Hindlimb muscle (tissue), 1 donor: ENCODE results near the gene FAM53B. TPM values are rescaled to one million over a fixed set of nuclear protein-coding genes. Genes with fewer than 3 reads are reported as not detected.

Source experiments
- DNase-seq: peaks from one replicate; pipeline ENCODE4 v3.0.0-alpha.2; 2013
- polyA plus RNA-seq: library from polyadenylated mRNA; unstranded; fragments of 120-200 nt; gene quantifications from one replicate; pipeline ENCODE4 v1.2.1, GENCODE V29; 2013; ENCODE audit not compliant: insufficient read length

The FAM53B gene
- polyA plus RNA-seq, 1 donor: 27.8 TPM

DNA sequence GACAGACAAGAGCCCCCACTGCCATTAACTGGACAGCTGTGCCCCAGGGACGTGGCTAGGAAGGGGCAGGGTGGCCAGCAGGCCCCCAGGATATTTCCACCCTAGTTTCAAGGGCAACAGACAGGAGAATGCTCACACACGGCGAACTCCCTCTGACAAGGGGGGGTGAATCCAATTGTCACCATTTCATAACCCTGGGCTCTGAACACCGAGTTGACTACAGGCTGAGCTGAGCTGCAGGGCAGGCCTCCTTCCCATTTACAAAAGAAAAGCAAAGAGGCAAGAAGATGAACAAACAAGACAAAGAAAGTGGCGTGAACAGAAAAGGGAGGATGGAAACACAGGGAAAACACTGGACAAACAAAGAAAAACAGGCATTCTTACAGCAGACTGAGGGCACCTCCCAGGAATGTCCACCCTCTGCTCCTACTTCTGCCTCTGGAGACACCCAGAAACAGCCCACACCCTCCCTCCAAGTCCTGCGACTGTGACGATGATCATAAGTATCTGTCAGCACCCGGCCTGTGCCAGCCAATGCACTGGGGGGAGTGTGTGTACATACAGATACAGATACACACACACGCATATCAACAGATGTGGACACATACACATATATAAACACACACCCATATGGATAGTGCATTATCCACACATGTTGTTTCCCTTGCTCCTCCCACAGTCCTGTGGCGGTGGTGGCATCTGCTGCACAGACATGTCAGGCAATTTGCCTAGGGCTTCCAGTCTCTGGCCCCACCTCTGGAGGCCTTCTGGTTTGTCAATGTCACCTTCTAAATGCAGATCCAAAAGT, 66.2 kb downstream of the FAM53B start:
- DNase-seq: no peak

DNA sequence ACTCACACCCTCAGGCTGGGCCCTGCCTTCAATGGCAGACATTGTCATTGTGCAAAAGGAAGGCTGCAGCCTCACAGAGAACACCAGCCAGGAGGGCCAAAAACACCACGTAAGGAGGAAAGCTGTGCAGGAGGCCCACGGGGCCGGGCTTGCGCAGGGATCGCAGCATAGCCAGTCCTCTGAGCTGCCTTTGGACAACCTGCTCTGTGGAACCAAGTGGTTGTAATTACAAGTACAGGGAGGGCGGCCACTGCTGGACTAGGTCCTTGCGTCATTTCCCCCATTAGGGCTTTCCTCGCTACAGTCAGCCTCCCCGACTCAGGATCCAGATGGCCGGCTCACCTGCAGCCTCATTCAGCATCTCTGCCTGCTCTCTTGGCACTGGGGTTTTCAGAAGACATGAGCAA, 66.9 kb downstream of the FAM53B start:
- DNase-seq: no peak

DNA sequence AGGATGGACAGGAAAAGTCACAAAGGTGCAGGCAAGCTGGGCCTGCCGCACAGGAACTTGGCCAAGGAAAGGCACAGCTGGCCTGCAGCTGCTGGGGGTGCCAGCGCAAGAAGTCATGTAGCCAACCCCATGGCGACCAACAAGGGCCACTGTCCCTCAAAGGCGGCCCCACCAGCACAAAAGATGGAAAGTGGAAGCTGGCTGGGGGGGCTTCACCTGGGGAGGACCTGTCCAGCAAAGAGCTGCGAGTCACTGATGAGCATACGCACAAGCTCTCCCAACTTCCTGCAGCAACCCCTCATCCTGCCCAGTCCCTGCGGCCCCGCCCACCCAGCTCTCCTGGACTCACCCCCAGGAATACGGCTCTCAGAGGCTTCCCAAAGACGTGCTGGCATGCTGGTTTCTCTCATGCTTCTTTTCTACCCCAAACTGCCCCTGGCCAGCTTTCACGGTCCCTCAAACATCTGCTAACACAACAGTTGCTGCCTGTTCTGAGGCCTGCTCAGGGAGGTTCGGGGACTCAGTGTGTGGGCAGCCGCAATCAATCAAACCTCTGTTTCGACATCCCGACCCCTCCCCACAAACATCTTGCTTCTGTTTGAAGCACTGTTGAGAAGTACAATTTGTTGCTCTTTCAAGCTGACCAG, 67.6 kb downstream of the FAM53B start:
- DNase-seq: no peak

DNA sequence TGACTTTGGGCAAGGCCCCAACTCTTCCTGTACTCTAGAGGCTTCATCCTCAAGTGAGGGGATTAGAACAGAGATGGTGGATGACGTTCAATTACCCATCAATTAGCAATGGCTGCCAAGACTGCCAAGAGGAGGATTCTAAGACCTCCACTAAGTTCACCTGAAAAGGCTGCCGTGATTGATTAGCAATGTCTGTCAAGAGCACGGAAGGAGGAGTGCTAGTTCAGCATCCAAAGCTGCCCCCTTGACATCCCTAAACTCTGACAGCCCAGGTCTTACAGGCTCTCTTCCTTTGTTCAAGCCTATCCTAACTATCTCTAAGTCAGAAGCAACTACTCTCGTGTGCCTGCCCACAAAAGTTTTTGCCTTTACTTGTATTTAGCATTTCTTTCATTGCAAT, 68.4 kb downstream of the FAM53B start:
- no peak for DNase-seq

DNA sequence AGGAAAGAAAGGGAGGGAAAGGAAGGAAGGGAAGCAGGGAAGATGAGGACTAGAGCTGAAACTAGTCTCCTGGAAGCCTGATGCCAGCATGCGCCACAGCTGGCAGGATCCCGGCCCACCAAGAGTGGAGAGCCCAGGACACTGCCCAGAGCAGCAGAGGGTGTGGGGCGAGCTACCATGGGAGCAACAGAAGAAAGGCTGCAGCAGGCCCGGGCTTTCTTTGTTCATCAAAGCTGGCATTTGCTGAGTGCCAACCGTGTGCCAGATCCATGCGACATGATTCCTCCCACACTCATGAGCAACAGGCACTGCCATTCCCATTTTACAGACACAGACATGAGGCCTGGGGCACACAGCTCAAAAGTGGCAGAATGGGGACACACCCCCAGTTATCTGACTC, 68.9 kb downstream of the FAM53B start:
- DNase-seq: no peak

DNA sequence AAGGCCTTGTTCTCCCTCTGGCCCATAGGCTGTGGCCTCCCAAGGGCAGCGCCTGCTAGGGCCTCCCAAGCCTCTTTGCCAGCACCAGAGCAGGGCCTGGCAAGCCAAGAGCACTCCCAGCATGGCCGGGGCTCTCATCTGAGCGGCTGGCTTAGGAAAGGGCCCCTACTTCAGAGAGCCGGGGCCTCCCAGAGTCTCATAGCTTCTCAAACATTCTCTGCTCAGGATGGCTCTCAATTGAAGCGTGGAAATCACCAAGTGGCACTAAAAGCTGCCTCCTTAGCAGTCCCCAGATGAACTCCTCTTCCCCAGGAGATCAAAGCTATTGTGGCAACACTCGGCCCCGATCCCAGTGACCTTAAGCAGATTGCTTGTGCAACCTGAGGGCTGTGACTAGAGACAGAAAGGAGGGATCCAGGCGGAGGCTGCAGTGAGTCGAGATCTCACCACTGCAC, 69.4 kb downstream of the FAM53B start:
- no peak for DNase-seq

DNA sequence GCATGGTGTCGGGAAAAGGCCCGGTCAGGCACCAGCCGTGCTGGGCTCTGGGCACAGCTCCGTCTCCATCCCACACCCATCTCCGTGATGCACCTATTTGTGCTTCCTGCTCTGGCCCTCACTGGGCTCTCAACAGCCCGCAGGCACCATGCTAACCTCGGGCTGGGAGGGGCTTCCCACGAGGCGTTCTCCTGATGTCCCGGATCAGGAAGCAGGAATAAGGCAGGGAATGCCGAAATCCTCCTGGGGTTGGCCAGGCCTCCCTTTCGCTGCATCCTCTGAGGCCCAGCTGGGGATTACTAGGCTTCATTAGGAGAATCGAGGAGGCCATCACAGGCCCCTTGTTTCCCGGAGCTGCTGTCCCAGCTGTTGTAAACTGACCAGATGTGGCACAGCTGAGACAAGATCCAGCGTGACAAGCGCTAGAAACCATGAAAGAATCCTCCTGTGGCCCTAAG, 72.0 kb downstream of the FAM53B start:
- no peak for DNase-seq

DNA sequence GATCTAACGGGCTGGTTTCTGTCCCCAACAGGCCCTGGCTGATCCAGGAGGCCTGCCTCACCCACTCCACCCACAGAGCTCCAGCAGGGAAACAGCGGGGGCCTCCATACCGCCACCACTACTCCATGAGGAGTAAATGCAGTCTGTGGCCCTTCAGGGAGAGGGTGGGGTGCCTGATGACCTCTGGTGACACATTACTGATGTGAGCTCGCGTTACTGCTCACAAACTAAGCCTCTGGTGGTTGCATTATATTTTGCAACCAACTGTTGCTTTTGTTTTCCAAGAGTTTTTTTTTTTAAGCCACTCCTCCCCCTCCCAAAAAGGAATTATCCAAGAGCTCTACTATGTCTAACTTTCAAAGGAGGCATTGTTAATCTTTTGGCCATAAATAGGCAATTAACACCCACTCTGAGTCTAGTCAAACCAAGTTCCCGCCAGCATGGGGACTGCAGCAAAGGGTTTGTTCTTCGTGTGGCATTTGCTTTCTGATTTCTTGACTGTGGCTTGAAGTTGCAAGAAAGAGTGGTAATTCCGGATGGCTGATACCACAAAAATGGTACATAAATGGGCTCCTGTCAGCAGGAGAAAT, 72.6 kb downstream of the FAM53B start:
- DNase-seq: no peak

DNA sequence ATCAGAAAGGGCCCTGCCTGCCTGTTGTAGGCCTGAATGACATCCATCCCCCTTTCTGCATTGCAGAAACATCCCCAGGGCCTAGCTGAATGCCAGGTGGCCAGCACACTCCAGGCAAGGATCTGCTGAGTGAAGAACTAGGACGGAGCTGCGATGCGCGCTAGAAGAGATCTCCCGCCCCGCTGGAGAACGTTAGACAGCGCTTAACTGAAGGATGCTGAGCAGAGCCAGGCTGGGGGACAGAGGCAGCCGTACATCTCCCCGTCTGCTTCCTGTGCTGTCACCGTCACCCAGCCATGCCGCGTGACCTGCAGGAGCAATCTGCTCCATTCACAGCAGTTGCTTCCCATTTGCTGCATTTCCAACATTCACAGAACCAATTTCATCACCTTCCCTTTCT, 73.3 kb downstream of the FAM53B start:
- DNase-seq: no peak

DNA sequence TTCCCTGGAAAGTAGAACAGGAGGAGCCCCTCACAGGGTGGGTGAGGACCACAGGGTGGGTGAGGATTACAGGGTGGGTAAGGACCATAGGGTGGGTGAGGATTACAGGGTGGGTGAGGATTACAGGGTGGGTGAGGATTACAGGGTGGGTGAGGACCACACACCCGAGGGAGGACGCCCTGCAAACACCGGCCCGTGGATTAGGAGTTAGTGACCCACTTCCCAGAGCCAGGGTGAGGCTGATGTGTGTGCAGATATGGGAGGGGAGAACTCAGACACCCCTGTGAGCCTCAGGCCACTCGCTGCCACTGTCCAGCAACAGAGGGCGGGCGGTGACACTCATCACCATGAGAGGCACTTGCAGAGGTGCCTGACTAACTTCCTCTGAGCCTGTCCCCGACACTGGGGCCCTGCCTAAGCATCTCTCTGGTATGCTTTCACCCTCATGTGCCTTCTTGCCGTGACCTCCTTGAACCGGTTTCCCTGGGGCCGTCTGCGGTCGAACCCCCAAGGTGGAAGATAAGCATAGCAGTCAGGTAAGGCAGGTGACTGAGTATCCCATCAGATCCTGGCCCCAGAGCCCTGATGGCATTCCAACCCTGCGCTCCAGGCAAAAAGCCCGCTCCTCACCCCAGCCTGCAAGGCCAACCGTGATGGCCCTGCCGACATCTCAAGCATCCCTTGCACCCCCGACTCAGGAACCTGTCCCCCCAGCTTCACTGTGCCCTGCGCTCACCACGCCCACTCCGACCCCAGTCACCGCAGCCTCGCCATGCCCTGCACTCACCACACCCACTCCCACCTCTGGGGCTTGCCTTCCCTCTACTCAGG, 74.1 kb downstream of the FAM53B start:
- DNase-seq: no peak

DNA sequence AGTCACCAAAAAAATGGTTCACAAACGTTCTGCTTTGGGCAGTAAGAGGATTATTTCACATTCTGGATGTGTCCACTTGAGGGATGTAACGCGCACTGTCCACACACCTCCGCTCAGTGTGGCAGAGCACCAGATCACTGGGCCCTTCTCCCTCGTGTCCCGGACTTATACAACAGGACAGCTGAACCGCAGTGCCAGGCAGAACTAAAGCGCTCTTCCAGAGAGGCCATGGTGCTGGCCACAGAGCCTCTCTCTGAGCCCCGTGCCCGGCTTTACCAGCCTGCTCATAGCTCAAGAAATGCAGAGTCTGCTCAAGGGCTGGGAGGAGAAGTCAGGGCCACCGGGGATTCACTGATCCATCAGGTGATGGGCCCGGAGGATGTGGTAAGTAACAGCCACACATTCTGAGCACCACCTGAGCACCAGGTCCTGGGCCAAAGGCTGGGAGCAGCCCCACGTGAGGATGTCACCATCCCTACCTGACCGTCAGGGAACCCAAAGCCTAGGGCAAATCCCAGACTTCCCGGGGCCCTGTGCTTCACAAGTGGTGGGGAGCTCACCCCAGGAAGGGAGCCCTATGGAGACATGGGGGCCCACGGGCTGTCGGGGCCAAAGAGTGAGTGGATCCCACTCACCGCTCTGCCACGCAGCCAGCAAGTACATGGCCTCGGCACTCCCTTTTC, 74.9 kb downstream of the FAM53B start:
- DNase-seq: no peak

DNA sequence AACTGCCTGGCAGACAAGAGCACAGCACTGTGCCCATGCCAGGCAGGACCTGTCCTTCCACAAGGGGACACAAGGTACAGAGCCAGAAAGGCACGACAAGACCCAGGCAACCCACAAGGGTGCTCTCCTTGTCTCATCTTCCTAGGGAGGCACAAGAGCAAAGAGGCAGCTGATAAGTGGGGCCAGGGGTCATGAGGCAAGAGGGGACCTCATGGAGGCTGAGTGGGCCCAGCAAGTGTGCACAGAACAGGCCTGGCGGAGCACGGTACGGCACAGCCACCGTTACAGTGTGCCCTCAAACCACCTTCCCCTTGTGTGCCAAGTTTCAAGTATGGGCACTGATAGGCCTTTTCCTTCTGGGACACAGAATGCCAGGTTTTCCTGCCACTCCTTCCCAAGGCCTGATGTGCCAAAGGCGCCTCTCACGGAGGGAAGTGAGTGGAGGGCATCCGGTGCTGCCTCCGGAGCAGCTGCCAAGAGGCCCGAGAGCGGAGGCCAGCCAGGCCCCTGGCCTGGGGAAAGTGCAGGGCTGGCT, 75.6 kb downstream of the FAM53B start:
- no peak for DNase-seq

DNA sequence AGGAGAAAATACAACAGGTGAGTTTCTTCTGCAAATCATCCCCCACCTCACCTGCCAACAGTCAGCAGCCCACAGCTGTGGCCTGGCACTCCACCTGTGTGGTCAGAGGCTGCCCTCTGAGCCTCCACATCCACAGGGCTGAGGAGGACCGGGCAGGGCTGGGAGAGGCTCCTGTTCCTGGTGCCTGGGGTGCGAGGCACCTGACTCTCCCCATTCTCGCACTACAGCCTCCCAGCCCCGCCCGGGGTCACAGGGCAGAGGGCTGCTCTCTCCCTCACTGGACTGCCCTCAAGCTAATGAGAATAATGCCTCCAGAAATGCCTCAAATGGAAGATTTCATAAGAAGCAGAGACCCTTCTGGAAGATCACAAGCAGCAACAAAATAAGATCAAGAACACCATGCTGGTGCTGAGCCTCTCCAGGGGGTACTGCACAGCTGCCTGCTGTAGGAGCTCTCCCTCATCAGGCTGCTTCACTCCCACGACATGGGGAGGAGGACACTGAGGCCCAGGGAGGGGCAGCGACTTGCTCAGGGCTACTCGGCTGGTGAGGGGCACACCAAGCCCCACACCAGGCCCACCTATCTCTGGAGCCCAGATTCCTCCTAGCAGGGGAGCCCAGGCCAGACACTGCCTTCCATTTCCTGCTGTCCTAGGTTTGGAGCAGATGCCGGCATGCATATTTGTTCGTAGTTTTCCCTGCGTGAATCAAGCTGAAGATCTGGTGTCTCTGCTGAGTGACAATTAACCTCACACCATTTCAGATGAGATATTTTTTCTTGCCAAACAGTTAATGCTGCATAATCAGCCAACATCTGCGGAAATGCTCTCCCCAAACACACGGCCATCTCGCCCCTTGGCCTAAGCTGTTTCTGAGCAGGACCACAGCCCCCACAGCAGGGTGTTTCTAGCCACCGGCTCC, 76.5 kb downstream of the FAM53B start:
- no peak for DNase-seq

DNA sequence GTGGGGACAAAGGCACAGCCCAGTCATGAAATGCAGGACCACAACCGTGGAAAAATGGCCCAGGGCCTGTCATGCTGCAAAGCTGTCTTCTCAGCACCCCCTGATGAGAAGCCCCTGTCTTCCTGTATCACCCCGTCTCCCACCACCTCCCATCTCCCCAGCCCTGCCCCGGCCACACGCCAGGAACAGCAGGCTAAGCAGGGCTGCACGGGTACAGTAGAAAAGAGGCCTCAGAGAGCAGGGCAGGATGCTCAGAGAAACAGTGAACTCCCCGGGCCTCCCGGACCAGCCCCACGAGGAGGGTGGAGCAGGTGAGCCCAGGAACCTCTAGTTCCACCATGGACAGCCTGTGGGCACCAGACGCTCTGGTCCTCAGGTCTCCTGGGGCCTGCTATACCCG, 77.7 kb downstream of the FAM53B start:
- DNase-seq: no peak

DNA sequence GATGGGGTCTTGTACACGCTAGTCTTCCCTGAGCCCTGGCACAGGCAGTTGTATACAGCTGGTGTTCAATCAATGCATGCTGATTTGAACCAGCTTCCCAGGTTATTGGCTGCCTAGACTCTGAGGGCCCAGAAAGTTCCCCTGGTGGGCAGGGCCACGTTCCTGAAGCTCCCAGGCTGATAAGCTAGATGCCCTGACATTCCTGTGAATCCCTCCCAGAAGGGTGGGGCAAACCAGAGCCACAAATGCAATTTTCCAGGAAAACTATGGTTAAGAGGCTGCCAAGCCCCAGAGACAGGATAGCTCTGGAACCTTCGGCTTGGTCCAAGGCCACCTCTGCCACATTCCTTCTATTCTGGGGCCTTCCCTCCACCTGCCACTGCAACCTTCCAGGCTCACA, 78.2 kb downstream of the FAM53B start:
- no peak for DNase-seq

DNA sequence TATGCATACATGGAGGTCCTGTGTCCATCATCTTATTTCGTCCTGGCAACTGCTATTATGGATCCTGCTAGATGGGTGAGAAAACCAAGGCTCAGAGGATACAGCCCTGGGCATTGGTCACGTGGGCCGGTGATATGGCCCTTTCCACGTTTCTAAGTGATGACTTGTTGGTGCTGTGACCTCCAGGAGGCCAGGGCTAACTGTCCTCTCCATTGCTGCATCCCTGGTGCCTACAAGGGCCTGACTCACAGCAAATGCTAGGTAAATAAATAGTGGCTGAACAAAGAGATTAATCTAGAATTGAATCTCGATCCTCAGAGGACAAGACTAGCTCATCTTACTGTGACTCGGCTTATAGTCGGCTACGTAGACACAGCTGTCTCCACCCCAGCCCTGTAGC, 78.6 kb downstream of the FAM53B start:
- no peak for DNase-seq

DNA sequence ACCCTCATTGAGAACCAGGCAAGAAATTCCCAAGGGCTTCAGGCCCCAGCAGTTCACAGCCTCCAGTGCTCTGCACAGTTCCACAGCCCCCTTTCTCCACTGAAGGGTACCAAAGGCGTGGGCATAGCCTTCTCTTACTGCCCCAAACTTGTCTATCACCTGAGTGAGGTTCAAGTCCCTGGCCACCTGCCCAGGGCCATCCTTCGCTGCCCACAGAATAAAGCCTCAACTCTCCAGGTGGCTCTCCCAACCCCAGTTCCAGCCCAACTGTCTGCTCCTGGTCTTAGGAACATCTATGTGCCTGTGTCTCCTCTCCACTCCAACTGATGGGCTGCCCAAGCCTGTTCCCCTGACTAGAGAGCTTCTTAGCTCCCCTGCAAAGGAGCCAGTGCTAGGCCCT, 79.1 kb downstream of the FAM53B start:
- DNase-seq: no peak

DNA sequence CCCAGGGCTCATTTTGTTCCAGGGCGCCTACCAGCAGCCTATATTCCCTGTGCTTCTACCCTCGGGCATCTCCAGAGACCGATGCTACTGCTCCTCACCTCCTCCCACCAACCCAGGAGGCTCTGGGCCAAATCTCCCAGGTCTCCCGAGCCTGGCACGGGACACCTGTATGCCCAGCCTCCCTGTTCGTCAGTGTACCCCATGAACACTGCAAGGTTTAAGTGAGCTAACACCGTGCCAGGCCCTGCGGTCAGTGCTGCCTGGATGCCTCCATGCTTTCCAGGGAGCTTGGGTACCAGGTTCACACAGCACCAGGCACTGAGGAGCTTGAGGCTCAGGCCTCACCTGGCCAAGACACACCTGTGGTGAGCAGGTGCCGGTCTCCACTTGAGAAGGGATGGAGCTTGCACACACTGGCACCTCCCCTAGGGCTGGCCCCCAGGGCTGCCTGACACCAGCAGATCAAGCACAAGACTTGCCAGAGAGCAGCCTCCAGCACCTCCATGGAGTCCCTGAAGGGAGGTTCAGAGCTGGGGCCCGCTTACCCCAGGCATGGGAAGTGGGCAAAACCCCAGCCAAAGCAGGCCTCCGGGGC, 80.3 kb downstream of the FAM53B start:
- DNase-seq: no peak

DNA sequence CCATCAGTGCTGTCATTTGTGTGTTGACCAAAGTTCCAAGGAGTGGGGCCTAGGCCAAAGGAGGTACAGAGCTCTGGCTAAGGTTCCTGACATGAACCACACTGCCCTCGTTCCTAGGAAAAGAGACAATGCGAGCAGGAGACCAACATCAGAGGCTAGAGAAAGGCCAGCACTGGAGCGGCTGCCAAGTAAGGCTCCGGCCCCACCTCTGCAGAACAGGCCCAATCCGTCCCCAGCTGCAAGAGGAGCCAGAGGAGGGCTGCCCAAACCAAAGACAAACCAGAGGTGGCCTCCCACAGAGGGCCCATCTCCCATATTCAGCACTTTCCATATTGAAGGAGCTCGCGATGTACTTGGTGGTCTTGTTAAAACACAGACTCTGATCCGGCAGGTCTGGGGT, 81.0 kb downstream of the FAM53B start:
- no peak for DNase-seq

DNA sequence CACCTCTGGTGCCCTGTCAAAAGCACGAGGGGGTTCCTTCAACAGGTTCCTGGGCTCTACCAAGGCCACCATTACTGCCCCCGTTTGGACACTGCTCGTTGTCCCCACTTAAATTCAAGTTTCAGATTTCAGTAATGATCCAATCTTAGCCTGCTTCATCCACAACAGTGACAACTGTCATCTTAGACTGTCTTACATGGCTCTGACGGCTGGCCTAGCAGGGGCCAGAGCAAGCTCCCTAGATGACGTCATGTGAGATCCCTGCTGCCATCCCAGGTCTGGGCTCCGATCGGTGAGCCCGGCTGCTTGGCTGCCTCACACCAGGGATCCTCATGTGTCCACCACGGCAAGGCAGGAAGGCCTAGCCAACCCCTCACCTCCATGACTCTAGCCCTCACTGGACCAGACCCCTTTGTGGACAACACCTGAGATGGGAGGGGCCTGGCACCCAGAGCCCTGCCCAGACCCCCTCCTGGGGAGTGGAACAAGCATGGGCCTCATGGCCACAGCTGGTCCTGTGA, 82.5 kb downstream of the FAM53B start:
- no peak for DNase-seq
